DOHH2 (cell line): ENCODE results near the gene CHD5.

Experiments
- H3F3A ChIP-seq: fragments of 200-600 bp; sonication (generic), shearing (Covaris generic); 2 replicates; pipeline ENCODE4 v1.6.0; 2016; ENCODE audit warnings: antibody characterized with exemption, mild to moderate bottlenecking; ENCODE audit not compliant: control insufficient read depth, insufficient read depth
- H3K27ac ChIP-seq: fragments of 200-600 bp; sonication (generic); 2 replicates; pipeline ENCODE4 v1.5.1; 2014; ENCODE audit warnings: low read depth, mild to moderate bottlenecking, low read length, moderate library complexity
- H3K27me3 ChIP-seq: fragments of 200-600 bp; sonication (generic); 2 replicates; pipeline ENCODE4 v1.6.1; 2014; ENCODE audit warnings: mild to moderate bottlenecking, low read length, mixed read lengths; ENCODE audit not compliant: control insufficient read depth
- H3K36me3 ChIP-seq: fragments of 200-600 bp; sonication (generic); 2 replicates; pipeline ENCODE4 v1.6.1; 2014; ENCODE audit warnings: mild to moderate bottlenecking, low read length, moderate library complexity, mixed read lengths; ENCODE audit not compliant: control insufficient read depth
- H3K4me1 ChIP-seq: fragments of 200-600 bp; sonication (generic); 2 replicates; pipeline ENCODE4 v1.6.1; 2014; ENCODE audit warnings: mild to moderate bottlenecking, low read length, mixed read lengths; ENCODE audit not compliant: control insufficient read depth
- H3K4me2 ChIP-seq: fragments of 200-600 bp; sonication (generic); 2 replicates; pipeline ENCODE4 v1.6.0; 2014; ENCODE audit warnings: mild to moderate bottlenecking, low read length, moderate library complexity
- H3K4me3 ChIP-seq: fragments of 200-600 bp; sonication (generic); 2 replicates; pipeline ENCODE4 v1.5.1; 2014; ENCODE audit warnings: mild to moderate bottlenecking, low read length, mixed read lengths
- H3K79me2 ChIP-seq: fragments of 200-600 bp; sonication (generic); 2 replicates; pipeline ENCODE4 v1.6.1; 2014; ENCODE audit warnings: mild to moderate bottlenecking, low read length, mixed read lengths; ENCODE audit not compliant: control insufficient read depth
- H3K9me2 ChIP-seq: fragments of 200-600 bp; sonication (generic); replicated peaks from 2 replicates; pipeline ENCODE4 v1.6.1; 2014; ENCODE audit warnings: mild to moderate bottlenecking, low read length, mixed read lengths; ENCODE audit not compliant: control insufficient read depth
- H3K9me3 ChIP-seq: fragments of 200-600 bp; sonication (generic); 2 replicates; pipeline ENCODE4 v1.6.1; 2014; ENCODE audit warnings: antibody characterized with exemption, low read length, mixed read lengths; ENCODE audit not compliant: control insufficient read depth, insufficient read depth
- H4K20me1 ChIP-seq: fragments of 200-600 bp; sonication (generic); 2 replicates; pipeline ENCODE4 v1.6.0; 2014; ENCODE audit warnings: low read depth, mild to moderate bottlenecking, antibody characterized with exemption, low read length, moderate library complexity; ENCODE audit not compliant: control insufficient read depth, insufficient read depth
- CTCF ChIP-seq: fragments of 200-600 bp; sonication (generic); IDR thresholded peaks from one replicate; pipeline ENCODE4 v1.5.1; 2014; ENCODE audit warnings: antibody characterized with exemption, mild to moderate bottlenecking, low read depth, low read length; ENCODE audit not compliant: poor library complexity, severe bottlenecking
- EZH2phosphoT487 ChIP-seq: fragments of 200-600 bp; sonication (generic); IDR thresholded peaks from 2 replicates; pipeline ENCODE4 v1.6.1; 2017; ENCODE audit warnings: borderline replicate concordance, mild to moderate bottlenecking, antibody characterized with exemption, low read length, moderate library complexity, mixed read lengths

CHD5 gene

GRCh38 chr1:6092211-6092610, 87.9 kb downstream of the CHD5 start:
- TF ChIP-seq EZH2phosphoT487 = no peak
- TF ChIP-seq CTCF = no peak
- Histone ChIP-seq H3K27ac (no peak overlapping the region), H3K27me3 (no peaks in the 10 kb centered on the region), H3K9me2 (no peaks in the 10 kb centered on the region), H4K20me1 (no peaks in the 10 kb centered on the region), H3K79me2 (no peaks in the 10 kb centered on the region), H3K4me2 (no peak overlapping the region), H3K36me3 (no peaks in the 10 kb centered on the region), H3F3A (no peaks in the 10 kb centered on the region), H3K4me1 (no peaks in the 10 kb centered on the region), H3K9me3 (no peaks in the 10 kb centered on the region), H3K4me3 (no peak overlapping the region)

- H3K4me1 ChIP-seq = no peaks in the 10 kb centered on the region
- no peak overlapping the region for H3K4me3 ChIP-seq
- no peaks in the 10 kb centered on the region for H3K79me2 ChIP-seq
- H3K27ac ChIP-seq = no peak overlapping the region
- H4K20me1 ChIP-seq = no peaks in the 10 kb centered on the region
- no peaks in the 10 kb centered on the region for H3F3A ChIP-seq
- no peaks in the 10 kb centered on the region for H3K27me3 ChIP-seq
- no peak overlapping the region for H3K4me2 ChIP-seq
- TF ChIP-seq CTCF (no peak), EZH2phosphoT487 (no peak)
- no peaks in the 10 kb centered on the region for H3K9me3 ChIP-seq
- no peaks in the 10 kb centered on the region for H3K9me2 ChIP-seq
- H3K36me3 ChIP-seq = no peaks in the 10 kb centered on the region
Observed at GRCh38 chr1:6091823-6092109, 88.4 kb downstream of the CHD5 start.

- H3K36me3 ChIP-seq = no peaks in the 10 kb centered on the region
- H3K9me2 ChIP-seq = no peaks in the 10 kb centered on the region
- no peak overlapping the region for H3K4me3 ChIP-seq
- H3K4me1 ChIP-seq = no peaks in the 10 kb centered on the region
- no peaks in the 10 kb centered on the region for H3F3A ChIP-seq
- H3K27me3 ChIP-seq = no peaks in the 10 kb centered on the region
- no peak overlapping the region for H3K27ac ChIP-seq
- H3K79me2 ChIP-seq = no peaks in the 10 kb centered on the region
- H3K9me3 ChIP-seq = no peaks in the 10 kb centered on the region
- TF ChIP-seq CTCF (no peak), EZH2phosphoT487 (no peak)
- no peak overlapping the region for H3K4me2 ChIP-seq
- H4K20me1 ChIP-seq = no peaks in the 10 kb centered on the region
Observed at GRCh38 chr1:6090996-6091822, 88.9 kb downstream of the CHD5 start.
